DND-41 (cell line): ENCODE results near the gene CRACR2B.

Experiments used
- ATAC-seq: fragments of 200-7000 bp; cut with Tn5 transposase; 3 replicates; pipeline ENCODE4 v1.9.1; 2021; ENCODE audit warnings: low read depth; ENCODE audit not compliant: insufficient read depth
- DNase-seq: peaks from one replicate; pipeline ENCODE4 v3.0.0-alpha.2; 2020
- H2AFZ ChIP-seq: 2 replicates; pipeline ENCODE4 v1.6.0; 2012; ENCODE audit warnings: low read depth, low read length
- H3K27ac ChIP-seq: 2 replicates; pipeline ENCODE4 v1.5.1; 2012; ENCODE audit warnings: low read length, inconsistent platforms
- H3K27me3 ChIP-seq: fragments of 200-600 bp; sonication (generic); 2 replicates; pipeline ENCODE4 v1.6.0; 2012; ENCODE audit warnings: low read length, mild to moderate bottlenecking, inconsistent platforms; ENCODE audit not compliant: insufficient read depth, poor library complexity
- H3K36me3 ChIP-seq: 2 replicates; pipeline ENCODE4 v1.5.1; 2012; ENCODE audit warnings: low read length, inconsistent platforms; ENCODE audit not compliant: insufficient read depth
- H3K4me1 ChIP-seq: 2 replicates; pipeline ENCODE4 v1.5.1; 2012; ENCODE audit warnings: mild to moderate bottlenecking, low read length; ENCODE audit not compliant: insufficient read depth
- H3K4me2 ChIP-seq: 2 replicates; pipeline ENCODE4 v1.6.0; 2012; ENCODE audit warnings: mild to moderate bottlenecking, moderate library complexity, low read length, inconsistent platforms; ENCODE audit not compliant: insufficient read depth
- H3K4me3 ChIP-seq, 2 experiments: fragments of 200-600 bp in 1 of 2; shearing (Covaris generic) in 1 of 2; 2 replicates each; pipeline ENCODE4 v1.5.1; 2012 to 2016; ENCODE audit warnings: inconsistent platforms in 2 of 2, low read length in 2 of 2, mild to moderate bottlenecking in 2 of 2, low read depth in 1 of 2, moderate library complexity in 1 of 2
- H3K79me2 ChIP-seq: 2 replicates; pipeline ENCODE4 v1.6.0; 2012; ENCODE audit warnings: low read length, inconsistent platforms; ENCODE audit not compliant: insufficient read depth
- H3K9ac ChIP-seq: 2 replicates; pipeline ENCODE4 v1.6.0; 2012; ENCODE audit warnings: low read depth, mild to moderate bottlenecking, inconsistent platforms, low read length, moderate library complexity
- H3K9me3 ChIP-seq: 2 replicates; pipeline ENCODE4 v1.5.1; 2012; ENCODE audit warnings: low read length, moderate library complexity, mild to moderate bottlenecking, inconsistent platforms; ENCODE audit not compliant: insufficient read depth, severe bottlenecking
- H4K20me1 ChIP-seq: 2 replicates; pipeline ENCODE4 v1.6.0; 2012; ENCODE audit warnings: low read length; ENCODE audit not compliant: insufficient read depth
- CTCF ChIP-seq: IDR thresholded peaks from 2 replicates; pipeline ENCODE4 v1.5.1; 2012; ENCODE audit warnings: borderline replicate concordance, low read length, moderate library complexity, mild to moderate bottlenecking; ENCODE audit not compliant: poor library complexity, severe bottlenecking; ENCODE audit errors: extremely low read depth
- EZH2 ChIP-seq: IDR thresholded peaks from 3 replicates; pipeline ENCODE4 v1.6.1; 2012; ENCODE audit warnings: borderline replicate concordance, low read depth, mild to moderate bottlenecking, moderate library complexity, low read length, inconsistent platforms; ENCODE audit not compliant: severe bottlenecking

CRACR2B gene

GRCh38 chr11:862081-862661 lies 34.5 kb downstream of the CRACR2B start:
- H3K27me3 ChIP-seq = no peaks in the 10 kb centered on the region
- H2AFZ ChIP-seq = no peak overlapping the region
- no peak overlapping the region for H3K27ac ChIP-seq
- H4K20me1 ChIP-seq = peaks cover 16% of the 10 kb centered on the region
- ATAC-seq = peak; percentile 2; the same call in 1 of the 3 replicates
- DNase-seq = no peak
- no peaks in the 10 kb centered on the region for H3K9me3 ChIP-seq
- no peaks in the 10 kb centered on the region for H3K79me2 ChIP-seq
- no peak overlapping the region for H3K4me3 ChIP-seq
- TF ChIP-seq EZH2 (no peak), CTCF (no peak)
- H3K9ac ChIP-seq = no peak overlapping the region
- H3K36me3 ChIP-seq = no peaks in the 10 kb centered on the region
- no peaks in the 10 kb centered on the region for H3K4me1 ChIP-seq
- H3K4me2 ChIP-seq = no peak overlapping the region

- no peak for DNase-seq
- Histone ChIP-seq H3K27ac (no peak overlapping the region), H3K27me3 (no peaks in the 10 kb centered on the region), H3K4me3 (no peak overlapping the region), H3K9me3 (no peaks in the 10 kb centered on the region), H4K20me1 (peaks cover 14% of the 10 kb centered on the region), H2AFZ (no peak overlapping the region), H3K4me1 (no peaks in the 10 kb centered on the region), H3K79me2 (no peaks in the 10 kb centered on the region), H3K36me3 (no peaks in the 10 kb centered on the region), H3K9ac (no peak overlapping the region), H3K4me2 (no peak overlapping the region)
- TF ChIP-seq CTCF (no peak), EZH2 (no peak)
- no peak for ATAC-seq
Observed at GRCh38 chr11:862696-863022, 34.9 kb downstream of the CRACR2B start.

- DNase-seq (no peak), ATAC-seq (0 out of 3 replicates have a peak, but pooled peaks have one; percentile 3)
- Histone ChIP-seq H3K9me3 (no peaks in the 10 kb centered on the region), H3K4me3 (no peak overlapping the region), H4K20me1 (peaks cover 15% of the 10 kb centered on the region; the same call in 1 of the 2 replicates), H3K36me3 (peaks cover 3% of the 10 kb centered on the region; the same call in 1 of the 2 replicates), H3K9ac (no peak overlapping the region), H3K27me3 (no peaks in the 10 kb centered on the region), H3K4me1 (no peaks in the 10 kb centered on the region), H3K27ac (no peak overlapping the region), H3K4me2 (no peak overlapping the region), H2AFZ (no peak overlapping the region), H3K79me2 (no peaks in the 10 kb centered on the region)
- TF ChIP-seq CTCF (no peak), EZH2 (no peak)
Observed at GRCh38 chr11:863023-863909, 35.5 kb downstream of the CRACR2B start.
